Upper lobe of right lung (tissue), 1 donor: ENCODE results near the gene ADIPOR2. TPM values are rescaled to one million over a fixed set of nuclear protein-coding genes. Genes with fewer than 3 reads are reported as not detected.
A peak's percentile ranks its signal among the peaks of the same experiment; 100 is the strongest.

Experiments
- ATAC-seq: fragments of 200-7000 bp; cut with Tn5 transposase; one replicate; pipeline ENCODE4 v1.9.1; 2020; ENCODE audit warnings: mild to moderate bottlenecking, moderate library complexity
- DNase-seq: peaks from one replicate; pipeline ENCODE4 v3.0.0-alpha.2; 2020
- H3K27ac ChIP-seq: fragments of 200-600 bp; one replicate; pipeline ENCODE4 v1.8.0; 2022
- H3K27me3 ChIP-seq: fragments of 200-600 bp; one replicate; pipeline ENCODE4 v1.8.0; 2022; ENCODE audit warnings: mild to moderate bottlenecking
- H3K36me3 ChIP-seq: fragments of 200-600 bp; one replicate; pipeline ENCODE4 v1.8.0; 2022
- H3K4me1 ChIP-seq: fragments of 200-600 bp; one replicate; pipeline ENCODE4 v1.8.0; 2022
- H3K4me3 ChIP-seq: fragments of 200-600 bp; one replicate; pipeline ENCODE4 v1.8.0; 2022; ENCODE audit warnings: mild to moderate bottlenecking
- H3K9me3 ChIP-seq: fragments of 200-600 bp; one replicate; pipeline ENCODE4 v1.8.0; 2022
- intact Hi-C: fragments of 100-400 bp; cut with DNase I; formaldehyde crosslinking; loops from one replicate; pipeline ENCODE4 v1.11.0; 2022
- total RNA-seq: library from RNA; stranded (reverse); fragmentation: NEBNext Ultra II Directional; extraction: Animal tissue kit (Norgen Biotek cat#: 25700); gene quantifications from one replicate; pipeline ENCODE4 v1.2.1, GENCODE V29; 2021
- TF ChIP-seq, protein P1 (sequence below): fragments of 200-600 bp; IDR thresholded peaks from one replicate; pipeline ENCODE4 v1.8.0; 2022; ENCODE audit warnings: antibody characterized with exemption
- donor health status: DM: no; HTN: yes; CAD: no; lungs with severe emphysema.

The ADIPOR2 gene
- total RNA-seq, 1 donor from 2014 or later: 96.0 TPM

DNA sequence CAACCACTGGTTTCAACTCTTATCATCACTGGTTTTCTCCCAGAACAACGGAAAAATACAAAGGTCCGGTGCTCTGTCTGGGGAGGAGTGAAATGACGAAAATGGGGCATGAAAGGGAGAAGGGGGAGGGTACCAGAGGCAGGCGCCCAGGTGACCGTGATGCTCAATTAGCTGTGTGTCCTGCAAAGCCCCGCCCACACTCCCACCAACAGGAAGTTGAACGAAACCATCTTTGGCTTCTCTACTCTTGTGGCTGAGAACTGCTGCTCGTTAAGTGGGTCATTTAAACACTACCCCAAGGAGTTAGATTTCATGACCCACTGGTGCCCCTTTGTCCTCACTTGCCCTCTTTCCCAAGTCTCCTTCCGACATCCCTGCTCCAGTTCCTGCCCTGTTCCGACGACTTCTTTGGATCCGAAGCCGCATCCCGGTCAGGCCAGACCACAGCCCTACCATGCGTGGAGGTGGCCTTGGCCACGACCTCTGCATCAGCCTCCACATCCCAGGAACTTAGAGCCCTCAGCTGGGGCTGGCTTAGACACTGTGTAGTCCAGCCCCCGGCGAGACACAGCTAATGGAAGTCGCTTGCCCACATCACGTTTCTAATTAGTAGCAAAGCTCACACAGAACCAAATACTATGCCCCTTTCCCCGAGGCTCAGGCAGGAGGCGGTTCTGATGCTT, 118.1 kb downstream of the ADIPOR2 start:
- no peaks in the 10 kb centered on the region for H3K9me3 ChIP-seq
- no peaks in the 10 kb centered on the region for H3K36me3 ChIP-seq
- no peaks in the 10 kb centered on the region for H3K27me3 ChIP-seq
- ATAC-seq: no peak
- peak; percentile 60 for DNase-seq
- peaks cover 6% of the 10 kb centered on the region for H3K4me1 ChIP-seq
- intact Hi-C loops: loop anchor here (10.0 kb wide), 1 partner anchor 226 kb away; no protein-coding TSS in a partner anchor
- no peak overlapping the region for H3K27ac ChIP-seq
- TF ChIP-seq, protein P1, sequence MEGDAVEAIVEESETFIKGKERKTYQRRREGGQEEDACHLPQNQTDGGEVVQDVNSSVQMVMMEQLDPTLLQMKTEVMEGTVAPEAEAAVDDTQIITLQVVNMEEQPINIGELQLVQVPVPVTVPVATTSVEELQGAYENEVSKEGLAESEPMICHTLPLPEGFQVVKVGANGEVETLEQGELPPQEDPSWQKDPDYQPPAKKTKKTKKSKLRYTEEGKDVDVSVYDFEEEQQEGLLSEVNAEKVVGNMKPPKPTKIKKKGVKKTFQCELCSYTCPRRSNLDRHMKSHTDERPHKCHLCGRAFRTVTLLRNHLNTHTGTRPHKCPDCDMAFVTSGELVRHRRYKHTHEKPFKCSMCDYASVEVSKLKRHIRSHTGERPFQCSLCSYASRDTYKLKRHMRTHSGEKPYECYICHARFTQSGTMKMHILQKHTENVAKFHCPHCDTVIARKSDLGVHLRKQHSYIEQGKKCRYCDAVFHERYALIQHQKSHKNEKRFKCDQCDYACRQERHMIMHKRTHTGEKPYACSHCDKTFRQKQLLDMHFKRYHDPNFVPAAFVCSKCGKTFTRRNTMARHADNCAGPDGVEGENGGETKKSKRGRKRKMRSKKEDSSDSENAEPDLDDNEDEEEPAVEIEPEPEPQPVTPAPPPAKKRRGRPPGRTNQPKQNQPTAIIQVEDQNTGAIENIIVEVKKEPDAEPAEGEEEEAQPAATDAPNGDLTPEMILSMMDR: no peak
- H3K4me3 ChIP-seq: no peak overlapping the region

DNA sequence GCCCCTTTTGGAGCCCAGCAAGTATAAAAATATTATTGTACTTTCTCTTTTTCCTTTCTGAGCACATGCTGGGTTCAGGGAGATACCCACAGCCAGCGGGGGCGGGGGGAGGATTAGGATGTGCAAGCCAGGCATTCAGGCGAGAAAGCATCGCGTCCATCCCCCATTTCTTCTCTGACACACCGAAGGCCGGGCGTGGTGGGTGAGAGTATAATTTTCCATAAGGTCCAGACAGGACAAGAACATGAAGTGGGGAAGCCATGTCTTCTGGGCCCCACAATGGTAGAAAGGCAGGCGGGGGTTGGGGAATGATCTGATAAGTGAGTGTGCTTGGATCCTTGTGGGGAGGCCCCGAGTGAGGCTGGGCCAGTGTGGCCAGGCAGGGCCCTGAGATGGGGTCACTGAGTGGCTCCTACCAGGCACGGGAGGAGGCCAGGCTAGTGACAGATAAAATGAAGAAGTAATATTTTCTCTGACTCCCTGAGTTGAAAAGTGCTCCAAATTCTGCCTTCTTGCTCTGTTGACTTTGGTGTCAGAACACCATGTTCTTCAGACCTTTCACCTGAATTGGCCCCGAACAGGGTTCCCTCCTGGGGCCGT, 118.8 kb downstream of the ADIPOR2 start:
- ATAC-seq: no peak
- Histone ChIP-seq H3K4me1 (peaks cover 6% of the 10 kb centered on the region), H3K36me3 (no peaks in the 10 kb centered on the region), H3K27me3 (no peaks in the 10 kb centered on the region), H3K4me3 (no peak overlapping the region), H3K27ac (no peak overlapping the region), H3K9me3 (no peaks in the 10 kb centered on the region)
- TF ChIP-seq, protein P1: no peak
- no peak for DNase-seq
- intact Hi-C loops: loop anchor here (10.0 kb wide), 1 partner anchor 225 kb away; no protein-coding TSS in a partner anchor

DNA sequence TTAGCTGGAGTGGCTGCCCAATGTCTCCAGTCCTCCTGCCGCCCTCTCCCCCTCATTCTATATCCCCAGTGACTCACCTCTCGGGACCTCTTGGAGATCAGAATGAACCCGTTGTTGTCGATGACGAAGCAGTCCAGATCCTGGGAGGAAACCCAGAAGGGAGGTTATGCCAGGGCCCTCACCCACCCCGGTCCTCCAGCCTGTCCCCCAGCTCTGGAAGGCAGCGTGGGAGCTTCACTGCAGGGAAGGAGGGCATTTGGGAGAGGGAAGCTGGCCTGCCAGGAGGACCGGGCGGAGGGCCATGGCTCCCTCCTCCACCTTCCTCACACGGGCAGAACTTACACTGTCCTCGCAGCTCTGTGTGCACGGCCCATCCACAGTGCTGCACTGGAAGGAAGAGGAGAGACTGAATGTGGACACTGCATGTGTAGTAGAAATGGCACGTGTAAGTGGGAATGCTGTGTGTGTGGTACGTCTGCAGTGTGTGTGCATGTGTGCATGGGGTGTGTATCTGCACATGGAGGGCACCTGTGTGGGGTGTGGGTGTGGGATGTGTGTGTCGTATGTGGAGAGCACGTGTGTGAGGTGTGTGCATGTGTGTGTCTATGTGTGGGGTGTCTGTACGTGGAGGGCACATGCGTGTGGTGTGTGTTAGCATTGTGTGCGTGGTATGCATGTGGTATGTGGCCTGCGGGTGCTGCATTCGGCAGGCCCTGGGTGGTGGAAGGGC, 119.5 kb downstream of the ADIPOR2 start:
- no peaks in the 10 kb centered on the region for H3K36me3 ChIP-seq
- peaks cover 6% of the 10 kb centered on the region for H3K4me1 ChIP-seq
- DNase-seq: no peak
- no peak for ATAC-seq
- no peak overlapping the region for H3K4me3 ChIP-seq
- H3K9me3 ChIP-seq: no peaks in the 10 kb centered on the region
- H3K27ac ChIP-seq: no peak overlapping the region
- no peaks in the 10 kb centered on the region for H3K27me3 ChIP-seq
- TF ChIP-seq, protein P1: no peak
- intact Hi-C loops: no loop called here

DNA sequence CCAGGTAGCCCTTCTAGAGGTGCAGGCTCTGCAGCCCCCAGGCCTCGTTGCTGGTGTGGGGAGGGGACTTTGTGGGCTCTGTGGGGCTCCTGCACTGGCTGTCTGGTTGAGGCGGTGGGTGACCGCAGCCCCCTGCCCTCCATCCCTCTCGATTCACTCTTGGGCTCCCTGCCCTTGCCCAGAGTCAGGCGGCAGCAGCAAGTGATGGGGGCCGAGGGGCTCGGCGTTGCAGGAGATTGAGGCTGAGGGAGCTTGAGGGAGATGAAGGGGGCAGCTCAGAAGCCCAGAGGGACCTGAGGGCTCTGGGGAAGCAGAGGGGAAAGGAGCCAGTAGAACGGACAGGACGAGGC, 120.0 kb downstream of the ADIPOR2 start:
- TF ChIP-seq, protein P1: no peak
- Histone ChIP-seq H3K36me3 (no peaks in the 10 kb centered on the region), H3K4me3 (peak overlapping the region; percentile 26), H3K27ac (no peak overlapping the region), H3K27me3 (no peaks in the 10 kb centered on the region), H3K9me3 (no peaks in the 10 kb centered on the region), H3K4me1 (peaks cover 6% of the 10 kb centered on the region)
- DNase-seq (no peak), ATAC-seq (no peak)
- intact Hi-C loops: no loop called here

DNA sequence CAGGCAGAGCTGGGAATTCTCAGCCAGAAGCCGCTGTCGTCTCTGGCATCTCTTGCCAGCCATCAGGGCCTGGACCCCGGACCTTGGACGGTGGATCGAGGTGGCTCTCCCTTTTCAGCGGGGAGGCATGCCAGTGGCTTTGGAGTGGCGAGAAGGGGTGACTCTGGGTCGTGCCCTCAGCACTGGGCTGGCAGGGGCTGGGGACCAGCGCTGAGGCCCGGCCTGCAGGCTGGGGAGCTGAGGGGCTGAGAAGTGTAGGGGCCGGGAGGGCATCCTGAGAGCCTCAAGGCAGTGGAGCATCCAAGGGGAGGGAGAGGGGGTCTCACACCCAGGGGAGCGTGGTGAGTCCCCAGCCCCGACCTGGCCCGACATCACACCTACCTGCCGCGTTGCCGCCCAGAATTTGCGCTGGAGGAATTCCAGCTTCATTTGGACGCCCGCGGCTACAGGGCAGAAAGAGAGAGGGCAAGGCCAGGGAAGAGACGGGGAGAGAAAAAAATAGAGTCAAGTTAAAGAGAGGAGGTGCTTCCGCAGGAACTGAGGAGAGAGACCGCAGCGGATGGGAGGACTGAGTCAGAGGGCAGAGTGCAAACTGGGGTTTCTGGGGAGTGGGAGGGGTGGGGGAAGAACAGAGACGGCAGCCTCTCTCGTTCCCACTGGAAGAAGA, 120.5 kb downstream of the ADIPOR2 start:
- TF ChIP-seq, protein P1: no peak
- H3K9me3 ChIP-seq: no peaks in the 10 kb centered on the region
- H3K4me1 ChIP-seq: peaks cover 6% of the 10 kb centered on the region
- intact Hi-C loops: no loop called here
- H3K4me3 ChIP-seq: peak overlapping the region; percentile 26
- peak overlapping the region; percentile 70 for H3K27ac ChIP-seq
- no peaks in the 10 kb centered on the region for H3K27me3 ChIP-seq
- DNase-seq (no peak), ATAC-seq (peak; percentile 40)
- no peaks in the 10 kb centered on the region for H3K36me3 ChIP-seq
